GM21447 (cell line): ENCODE measurements around the gene GATC.

Experiments
- ATAC-seq: cut with Tn5 transposase; IDR thresholded peaks from one replicate; pipeline ENCODE4 v1.9.1; 2021; ENCODE audit not compliant: unreplicated experiment

The GATC gene, protein sequence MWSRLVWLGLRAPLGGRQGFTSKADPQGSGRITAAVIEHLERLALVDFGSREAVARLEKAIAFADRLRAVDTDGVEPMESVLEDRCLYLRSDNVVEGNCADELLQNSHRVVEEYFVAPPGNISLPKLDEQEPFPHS

GRCh38 chr12:120445911-120446843 is at the start of gene GATC, which contains the start of gene TRIAP1:
Gene GATC (plus strand): TSS chr12:120446444. CDS start chr12:120446481, 37 bp downstream.
Gene TRIAP1 (minus strand): TSS chr12:120446384. CDS start chr12:120446372, 12 bp downstream.
- ATAC-seq, result peak; percentile 89

DNA sequence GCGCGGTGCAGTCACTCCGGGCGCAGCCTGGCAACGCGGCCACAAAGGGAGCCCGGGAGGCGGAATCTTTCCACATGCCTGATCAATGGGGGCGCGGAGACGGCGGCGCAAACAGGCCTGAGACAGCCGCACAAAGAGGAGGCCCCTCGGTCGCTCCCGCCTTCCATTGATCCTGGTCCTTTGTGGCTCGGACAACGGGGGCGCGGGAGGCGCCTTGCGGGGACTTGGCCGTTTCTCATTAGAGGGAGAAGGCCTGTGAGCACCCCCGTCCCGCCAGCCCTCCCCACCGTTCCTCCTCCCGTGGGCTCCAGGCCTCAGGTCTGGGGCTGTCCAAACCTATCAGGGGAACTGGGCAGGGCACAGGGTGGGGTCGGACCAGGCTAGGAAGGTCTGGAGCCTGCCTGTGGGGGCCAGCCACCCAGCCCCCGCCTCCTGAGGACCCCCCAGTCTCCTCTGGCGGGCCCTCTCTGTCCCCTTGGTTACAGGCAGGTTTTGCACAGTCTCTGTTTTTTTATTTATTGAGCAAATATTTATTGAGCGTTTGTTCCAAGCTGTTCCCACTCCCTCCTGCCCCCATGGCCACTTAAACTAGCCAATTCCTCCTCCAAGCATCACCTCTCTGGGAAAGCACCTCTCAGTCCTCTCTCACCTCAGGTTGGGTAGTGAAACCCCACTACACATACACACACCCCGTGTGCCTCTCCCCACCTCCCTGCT is 48.3 kb upstream of the GATC start:
- ATAC-seq, result no peak

GRCh38 chr12:120399531-120399930 is 46.7 kb upstream of the GATC start:
- ATAC-seq, result no peak

- ATAC-seq, result no peak
These were observed 44.0 kb upstream of the GATC start for GRCh38 chr12:120402217-120402616.

GRCh38 chr12:120403869-120404268 is 42.4 kb upstream of the GATC start:
- no peak for ATAC-seq

DNA sequence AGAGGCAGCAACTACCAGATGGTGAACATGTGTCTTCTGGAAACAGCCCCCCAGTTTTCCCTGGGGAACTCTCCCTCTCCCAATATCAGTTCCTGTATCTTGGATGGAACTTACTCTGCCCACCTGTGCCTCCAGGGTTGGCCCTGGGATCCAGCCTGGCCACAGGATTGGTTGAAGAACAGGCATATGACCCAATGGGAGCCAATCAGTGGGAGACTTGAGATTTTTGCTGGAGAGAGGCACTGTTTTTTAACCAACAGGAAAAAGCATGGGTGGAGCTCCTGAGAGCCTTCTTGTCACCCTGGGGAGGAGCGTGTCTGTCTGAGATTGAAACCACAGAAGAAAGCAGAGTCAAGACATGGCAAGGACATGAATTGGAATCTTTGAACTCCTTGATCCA is 42.0 kb upstream of the GATC start:
- no peak for ATAC-seq

DNA sequence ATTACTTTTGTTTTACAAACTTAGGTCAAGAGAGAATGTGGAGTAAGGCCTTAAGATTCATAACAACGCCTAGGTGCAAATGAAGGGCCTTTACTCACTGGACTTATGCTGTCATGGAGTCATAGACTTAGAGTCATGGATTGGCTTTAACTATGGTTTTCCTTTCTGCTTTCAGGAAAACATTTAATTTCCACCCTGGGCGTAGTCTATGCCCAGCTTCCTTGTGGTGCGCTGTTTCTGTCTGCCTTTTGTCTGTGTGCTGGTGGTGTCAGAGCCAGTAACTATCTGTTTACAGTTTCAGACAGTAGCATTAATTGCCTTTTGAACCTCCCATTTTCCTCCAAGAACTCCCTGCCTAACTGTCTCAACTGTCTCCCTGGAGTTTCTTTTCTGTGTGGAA is 40.2 kb upstream of the GATC start:
- no peak for ATAC-seq

DNA sequence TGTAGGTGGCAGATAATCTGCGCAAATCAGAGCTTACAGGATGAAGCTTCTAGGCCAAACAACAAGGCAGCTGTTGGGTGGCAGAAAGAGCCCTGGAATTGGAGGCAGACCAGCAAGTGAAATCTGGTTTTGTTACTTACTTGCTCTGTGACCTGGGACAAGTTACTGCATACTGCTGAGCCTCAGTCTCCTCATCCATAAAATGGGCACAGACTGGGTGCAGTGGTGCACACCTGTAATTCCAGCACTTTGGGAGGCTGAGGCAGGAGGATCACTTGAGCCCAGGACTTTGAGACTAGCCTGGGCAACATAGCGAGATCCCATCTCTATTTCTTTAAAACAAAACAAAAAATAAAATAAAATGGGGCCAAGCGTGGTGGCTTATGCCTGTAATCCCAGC is 39.7 kb upstream of the GATC start:
- no peak for ATAC-seq

GRCh38 chr12:120408771-120409170 is 37.5 kb upstream of the GATC start:
- ATAC-seq, result no peak

DNA sequence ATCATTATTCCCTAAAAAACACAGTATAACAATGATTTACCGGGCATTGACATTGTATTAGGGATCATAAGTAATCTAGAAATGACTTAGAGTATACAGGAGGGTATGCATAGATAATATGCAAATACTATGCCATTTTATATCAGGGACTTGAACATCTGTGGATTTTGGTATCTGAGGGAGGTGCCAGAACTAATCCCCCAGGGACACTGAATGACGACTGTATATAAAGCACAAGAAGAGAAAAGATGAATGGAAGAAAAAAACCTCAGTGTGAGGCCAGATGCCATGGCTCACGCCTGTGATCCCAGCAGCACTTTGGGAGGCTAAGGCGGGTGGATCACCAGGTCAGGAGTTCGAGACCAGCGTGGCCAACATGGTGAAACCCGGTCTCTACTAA is 33.8 kb upstream of the GATC start:
- no peak for ATAC-seq

DNA sequence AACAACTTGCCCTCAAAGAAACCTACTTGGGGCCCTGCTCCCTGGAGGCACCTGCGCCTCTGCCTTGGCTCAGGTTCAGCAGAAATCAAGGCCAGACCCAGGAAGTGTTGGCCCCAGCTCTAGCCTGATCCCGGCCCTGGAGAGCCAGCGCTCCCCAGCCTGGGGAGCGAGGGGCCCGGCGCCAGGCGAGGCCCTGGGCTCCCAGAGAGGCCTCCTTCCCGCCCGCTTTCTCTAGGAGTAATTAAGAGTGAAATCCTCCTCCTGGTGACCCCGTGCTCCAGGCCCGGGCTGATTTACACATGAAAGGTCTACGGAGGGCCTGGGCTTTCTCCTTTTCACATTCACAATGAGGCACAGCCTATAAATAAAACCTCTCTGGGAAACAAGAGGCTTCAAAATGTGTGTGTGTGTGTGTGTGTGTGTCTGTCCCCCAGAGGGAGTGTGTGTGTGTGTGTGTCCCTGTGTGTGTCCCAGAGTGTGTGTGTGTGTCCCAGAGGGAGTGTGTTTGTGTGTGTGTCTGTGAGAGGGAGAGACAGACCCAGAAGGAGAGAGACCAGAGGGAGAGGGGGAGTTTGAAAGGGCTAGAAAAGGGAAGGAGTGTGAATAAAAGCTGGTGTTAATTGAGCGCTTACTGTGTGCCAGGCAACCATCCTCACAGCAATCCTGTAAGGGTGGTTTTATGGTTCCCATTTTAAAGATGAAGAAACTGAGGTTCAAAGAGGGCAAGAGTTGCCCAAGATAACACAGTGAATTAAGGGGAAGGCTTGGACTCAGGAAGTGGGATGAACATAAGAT is 32.1 kb upstream of the GATC start:
- ATAC-seq, result no peak

GRCh38 chr12:120416490-120417216 is 29.6 kb upstream of the GATC start:
- no peak for ATAC-seq

DNA sequence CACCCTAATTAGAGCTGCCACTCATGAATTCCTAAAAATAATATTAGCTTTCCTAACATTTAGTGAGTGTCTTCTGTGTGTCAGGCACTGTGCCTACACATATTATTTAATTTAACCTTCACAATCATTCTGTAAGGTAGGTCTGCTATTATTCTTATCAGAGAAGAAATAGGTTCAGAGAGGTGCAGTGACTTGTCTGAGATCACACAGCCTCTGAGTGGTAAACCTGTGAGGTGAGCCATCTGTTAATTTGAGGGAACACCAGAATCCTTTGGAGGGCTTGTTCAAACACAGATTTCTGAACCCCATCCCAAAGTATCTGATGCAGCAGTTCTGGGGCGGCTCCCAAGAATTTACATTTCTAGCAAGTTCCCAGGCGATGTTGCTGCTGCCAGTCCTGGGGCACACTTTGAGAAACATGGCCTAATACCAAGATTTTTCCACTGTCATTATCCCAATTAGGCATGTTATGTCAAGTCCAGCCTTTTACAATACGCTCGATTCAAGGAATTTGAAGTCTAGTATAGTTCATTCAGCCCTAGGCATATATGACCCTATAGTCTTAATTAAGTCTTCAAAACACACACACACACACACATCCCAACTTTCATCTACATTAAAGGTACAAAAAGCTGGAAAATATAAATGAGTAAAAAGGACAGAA is 28.2 kb upstream of the GATC start:
- ATAC-seq, result no peak

GRCh38 chr12:120421701-120422100 is 24.5 kb upstream of the GATC start:
- ATAC-seq, result no peak

- ATAC-seq, result no peak
These were observed 23.3 kb upstream of the GATC start for GRCh38 chr12:120422892-120423456.

DNA sequence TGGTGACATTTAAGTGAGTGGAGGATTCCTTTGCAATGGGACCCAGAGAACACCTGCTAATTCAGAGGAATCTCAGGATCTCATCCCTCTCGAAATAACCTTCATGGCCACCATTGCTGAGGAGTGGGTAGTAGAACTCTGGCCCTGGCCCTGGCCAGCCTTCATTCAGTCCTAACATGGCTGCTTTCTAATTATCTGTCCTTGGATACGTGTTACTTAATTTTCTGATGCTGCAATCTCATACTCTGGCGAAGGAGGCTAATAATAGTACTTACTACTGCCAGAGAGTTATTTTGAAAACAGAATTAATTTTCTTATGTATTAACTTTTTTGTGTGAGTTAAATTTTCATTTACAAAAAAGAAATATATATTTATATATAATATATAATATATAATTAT is 20.4 kb upstream of the GATC start:
- no peak for ATAC-seq

DNA sequence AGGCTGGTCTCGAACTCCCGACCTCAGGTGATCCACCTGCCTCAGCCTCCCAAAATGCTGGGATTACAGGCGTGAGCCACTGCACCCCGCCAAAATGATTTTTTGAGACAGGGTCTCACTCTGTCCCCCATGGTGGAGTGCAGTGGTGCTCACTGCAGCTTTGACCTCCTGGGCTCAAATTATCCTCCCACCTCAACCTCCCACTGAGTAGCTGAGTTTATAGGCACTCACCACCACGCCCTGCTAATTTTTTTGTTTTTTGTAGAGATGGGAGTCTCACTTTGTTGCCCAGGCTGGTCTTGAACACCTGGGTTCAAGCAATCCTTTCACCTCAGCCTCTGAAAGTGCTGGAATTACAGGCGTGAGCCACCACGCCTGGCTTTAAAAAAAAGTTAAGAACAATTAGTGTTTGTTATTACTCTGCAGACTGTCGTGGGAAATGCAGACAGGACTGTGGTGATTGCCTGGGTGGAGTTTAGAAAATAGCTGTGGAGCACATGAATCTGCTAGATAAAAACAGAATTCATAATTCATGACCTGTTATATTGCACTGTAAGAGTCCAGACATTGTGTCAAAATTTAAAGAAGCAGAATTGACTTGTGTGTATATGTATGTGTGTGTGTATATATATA is 17.5 kb upstream of the GATC start:
- ATAC-seq, result no peak

DNA sequence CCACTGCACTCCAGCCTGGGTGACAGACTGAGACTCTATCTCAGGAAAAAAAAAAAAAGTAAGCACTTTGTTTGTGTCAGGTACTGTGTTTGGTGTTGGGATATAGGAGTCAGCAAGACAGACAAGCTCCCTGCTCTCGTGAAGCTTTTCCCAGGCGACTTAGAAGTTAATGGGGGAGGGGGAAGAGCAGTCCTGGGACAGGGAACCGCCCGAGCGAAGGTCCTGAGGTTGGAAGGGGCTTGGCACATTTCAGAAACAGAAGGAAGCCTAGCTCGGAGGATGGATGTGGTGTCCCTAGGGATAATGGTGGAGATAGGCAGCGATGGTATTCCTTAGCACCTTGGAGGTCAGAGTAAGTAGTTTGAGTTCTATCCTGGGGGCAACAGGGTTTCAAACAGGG is 16.9 kb upstream of the GATC start:
- no peak for ATAC-seq
